OCI-LY3 (cell line): ENCODE results near the gene PEAK1.
"Not testable (repeated sequence)": the region's sequence is repeated elsewhere in the genome, so short reads cannot be mapped to it uniquely, and the experiment has no call there.

ENCODE experiments used
- H2AFZ ChIP-seq: fragments of 200-600, 300-600 bp; shearing (Covaris generic); 2 replicates; pipeline ENCODE4 v1.6.0; 2014; ENCODE audit warnings: antibody characterized with exemption, low read depth, low read length
- H3K27ac ChIP-seq: fragments of 200-600, 300-600 bp; sonication (generic); 2 replicates; pipeline ENCODE4 v1.5.1; 2014; ENCODE audit warnings: mild to moderate bottlenecking, low read length, moderate library complexity, mixed read lengths
- H3K27me3 ChIP-seq: fragments of 200-600, 300-600 bp; sonication (generic); 2 replicates; pipeline ENCODE4 v1.6.1; 2014; ENCODE audit warnings: low read depth, low read length, mixed read lengths
- H3K36me3 ChIP-seq: fragments of 200-600, 300-600 bp; sonication (generic); replicated peaks from 2 replicates; pipeline ENCODE3; 2014; ENCODE audit warnings: low read depth, low read length, mixed read lengths
- H3K4me1 ChIP-seq: fragments of 300-600, 200-600 bp; sonication (generic); 2 replicates; pipeline ENCODE4 v1.6.1; 2014; ENCODE audit warnings: low read length, mixed read lengths
- H3K4me2 ChIP-seq: fragments of 200-600, 300-600 bp; sonication (generic); 2 replicates; pipeline ENCODE4 v1.6.1; 2014; ENCODE audit warnings: low read length, mixed read lengths
- H3K4me3 ChIP-seq: fragments of 300-600, 200-600 bp; sonication (generic); 2 replicates; pipeline ENCODE4 v1.5.1; 2014; ENCODE audit warnings: antibody characterized with exemption, mild to moderate bottlenecking, low read length, moderate library complexity
- H3K79me2 ChIP-seq: fragments of 300-600, 200-600 bp; shearing (Covaris generic); 2 replicates; pipeline ENCODE4 v1.6.1; 2014; ENCODE audit warnings: mild to moderate bottlenecking, low read length, mixed read lengths
- H3K9ac ChIP-seq: fragments of 300-600, 200-600 bp; shearing (Covaris generic); 2 replicates; pipeline ENCODE4 v1.6.0; 2014; ENCODE audit warnings: mild to moderate bottlenecking, low read length, moderate library complexity
- H3K9me3 ChIP-seq: fragments of 200-600, 300-600 bp; shearing (Covaris generic); 2 replicates; pipeline ENCODE4 v1.6.1; 2014; ENCODE audit warnings: low read length, mixed read lengths; ENCODE audit not compliant: insufficient read depth
- H4K20me1 ChIP-seq: fragments of 200-600, 300-600 bp; sonication (generic); 2 replicates; pipeline ENCODE4 v1.6.1; 2016; ENCODE audit warnings: low read length, mixed read lengths; ENCODE audit not compliant: insufficient read depth
- CTCF ChIP-seq: fragments of 200-600, 300-600 bp; sonication (generic); IDR thresholded peaks from 2 replicates; pipeline ENCODE4 v1.5.1; 2014; ENCODE audit warnings: antibody characterized with exemption, low read length, low read depth
- EZH2phosphoT487 ChIP-seq: fragments of 200-600 bp; shearing (Covaris generic); IDR thresholded peaks from 2 replicates; pipeline ENCODE4 v1.6.1; 2018; ENCODE audit warnings: antibody characterized with exemption, mixed run types, low read depth

The PEAK1 gene

GRCh38 chr15:77186594-77187011 is 233.3 kb downstream of the PEAK1 start:
- peak; percentile 89 for TF ChIP-seq CTCF
- TF ChIP-seq EZH2phosphoT487, result no peak

GRCh38 chr15:77185242-77185785 is 234.6 kb downstream of the PEAK1 start:
- peaks cover 5% of the 10 kb centered on the region for H3K36me3 ChIP-seq
- H3K4me2 ChIP-seq, result no peak overlapping the region
- no peaks in the 10 kb centered on the region for H3K27me3 ChIP-seq
- H3K27ac ChIP-seq, result peak overlapping the region; percentile 19
- no peak overlapping the region for H3K9ac ChIP-seq
- TF ChIP-seq EZH2phosphoT487, result no peak
- TF ChIP-seq CTCF, result no peak
- no peak overlapping the region for H3K4me3 ChIP-seq
- H4K20me1 ChIP-seq, result no peaks in the 10 kb centered on the region
- peaks cover 9% of the 10 kb centered on the region for H3K79me2 ChIP-seq
- H3K9me3 ChIP-seq, result no peaks in the 10 kb centered on the region
- H3K4me1 ChIP-seq, result peaks cover 97% of the 10 kb centered on the region
- H2AFZ ChIP-seq, result no peak overlapping the region

More at GRCh38 chr15:77186594-77187011, 233.3 kb downstream of the PEAK1 start:
- Histone ChIP-seq H3K9me3 (no peaks in the 10 kb centered on the region), H3K27me3 (no peaks in the 10 kb centered on the region), H3K9ac (peak overlapping the region; percentile 38; the same call in 1 of the 2 replicates), H3K4me1 (peaks cover 84% of the 10 kb centered on the region), H3K79me2 (0 out of 2 replicates have a peak, but pooled peaks cover 3% of the 10 kb centered on the region), H4K20me1 (no peaks in the 10 kb centered on the region), H3K36me3 (no peaks in the 10 kb centered on the region), H3K4me2 (peak overlapping the region; percentile 77), H3K4me3 (no peak overlapping the region), H3K27ac (peak overlapping the region; percentile 65), H2AFZ (no peak overlapping the region)

- not testable (repeated sequence) for H3K36me3 ChIP-seq, H3K27me3 ChIP-seq, H2AFZ ChIP-seq, H3K4me2 ChIP-seq, H3K27ac ChIP-seq, H3K9me3 ChIP-seq, H3K79me2 ChIP-seq, H4K20me1 ChIP-seq, H3K9ac ChIP-seq, H3K4me3 ChIP-seq
- peaks cover 98% of the 10 kb centered on the region for H3K4me1 ChIP-seq
Measured at GRCh38 chr15:77184352-77184751, 235.6 kb downstream of the PEAK1 start.

GRCh38 chr15:77183066-77183465 is 236.8 kb downstream of the PEAK1 start:
- Histone ChIP-seq H4K20me1 (no peaks in the 10 kb centered on the region), H2AFZ (no peak overlapping the region), H3K27ac (peak overlapping the region; percentile 96), H3K79me2 (peaks cover 9% of the 10 kb centered on the region), H3K9me3 (no peaks in the 10 kb centered on the region), H3K9ac (peak overlapping the region; percentile 49), H3K4me2 (peak overlapping the region; percentile 98), H3K4me3 (peak overlapping the region; percentile 71), H3K27me3 (no peaks in the 10 kb centered on the region), H3K36me3 (peaks cover 5% of the 10 kb centered on the region), H3K4me1 (peaks cover 86% of the 10 kb centered on the region)
- TF ChIP-seq CTCF (no peak), EZH2phosphoT487 (no peak)
